Brain microvascular endothelial cell (primary cell): ENCODE measurements around the gene ABHD14A.

ENCODE experiments used
- DNase-seq: peaks from one replicate; pipeline ENCODE4 v3.0.0-alpha.2; 2020
- H3K27ac ChIP-seq: fragments of 250-450 bp; sonication (Bioruptor Pico); 2 replicates; pipeline ENCODE4 v1.5.1; 2020; ENCODE audit warnings: mild to moderate bottlenecking, moderate library complexity
- H3K27me3 ChIP-seq: fragments of 250-450 bp; sonication (Bioruptor Pico); replicated peaks from 2 replicates; pipeline ENCODE4 v1.5.1; 2020; ENCODE audit warnings: mild to moderate bottlenecking
- H3K36me3 ChIP-seq: fragments of 250-450 bp; sonication (Bioruptor Pico); replicated peaks from 2 replicates; pipeline ENCODE4 v1.5.1; 2020; ENCODE audit warnings: mild to moderate bottlenecking
- H3K4me3 ChIP-seq: 2 replicates; pipeline ENCODE4 v1.5.1; 2011; ENCODE audit warnings: low read depth, mild to moderate bottlenecking, control low read depth, low read length, moderate library complexity
- in situ Hi-C: cut with HindIII; loops from 2 replicates; pipeline ENCODE4 v1.10.0; 2017; ENCODE audit warnings: low sequenced_read_pairs, low pct_ligation_motif_present
- TF ChIP-seq, protein P1 (sequence below): IDR thresholded peaks from 2 replicates; pipeline ENCODE4 v1.5.1; 2011; ENCODE audit warnings: low read depth, mild to moderate bottlenecking, moderate library complexity, low read length, control low read depth, inconsistent platforms; ENCODE audit errors: missing control alignments

Gene ABHD14A

DNA sequence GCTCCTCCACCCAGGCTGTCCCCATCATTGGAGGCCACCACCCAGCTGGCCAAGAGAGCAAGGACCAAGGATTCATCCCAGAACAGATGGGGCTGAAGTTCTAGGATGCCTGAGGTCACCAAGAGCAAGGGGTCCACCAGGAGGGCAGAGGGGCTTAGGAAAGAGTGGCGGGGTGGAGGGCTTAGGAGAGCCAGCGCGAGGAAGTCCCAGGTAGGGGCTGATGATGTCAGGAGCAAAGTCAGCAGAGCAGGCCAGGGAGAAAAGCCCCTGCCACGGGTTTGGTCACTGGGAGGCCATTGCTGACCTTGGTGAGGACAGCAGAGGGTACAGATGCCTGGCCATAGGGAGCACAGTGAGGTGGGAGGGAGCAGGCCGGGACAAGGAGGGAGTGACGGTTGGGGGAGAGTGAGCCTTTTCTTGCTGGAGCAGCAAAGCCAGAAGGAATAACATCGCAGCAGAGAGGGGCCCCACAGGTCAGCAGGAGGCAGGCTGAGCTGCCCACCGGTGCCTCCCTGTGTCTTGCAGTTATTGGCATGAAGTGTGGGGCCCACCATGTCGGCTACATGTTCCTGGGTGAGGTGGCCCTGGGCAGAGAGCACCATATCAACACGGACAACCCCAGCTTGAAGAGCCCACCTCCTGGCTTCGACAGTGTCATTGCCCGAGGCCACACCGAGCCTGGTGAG lies 27.5 kb upstream of the ABHD14A start:
- no peak overlapping the region for H3K4me3 ChIP-seq
- DNase-seq = no peak
- no peaks in the 10 kb centered on the region for H3K27me3 ChIP-seq
- in situ Hi-C loops = no loop called here
- H3K27ac ChIP-seq = no peak overlapping the region
- no peaks in the 10 kb centered on the region for H3K36me3 ChIP-seq
- TF ChIP-seq, protein P1, sequence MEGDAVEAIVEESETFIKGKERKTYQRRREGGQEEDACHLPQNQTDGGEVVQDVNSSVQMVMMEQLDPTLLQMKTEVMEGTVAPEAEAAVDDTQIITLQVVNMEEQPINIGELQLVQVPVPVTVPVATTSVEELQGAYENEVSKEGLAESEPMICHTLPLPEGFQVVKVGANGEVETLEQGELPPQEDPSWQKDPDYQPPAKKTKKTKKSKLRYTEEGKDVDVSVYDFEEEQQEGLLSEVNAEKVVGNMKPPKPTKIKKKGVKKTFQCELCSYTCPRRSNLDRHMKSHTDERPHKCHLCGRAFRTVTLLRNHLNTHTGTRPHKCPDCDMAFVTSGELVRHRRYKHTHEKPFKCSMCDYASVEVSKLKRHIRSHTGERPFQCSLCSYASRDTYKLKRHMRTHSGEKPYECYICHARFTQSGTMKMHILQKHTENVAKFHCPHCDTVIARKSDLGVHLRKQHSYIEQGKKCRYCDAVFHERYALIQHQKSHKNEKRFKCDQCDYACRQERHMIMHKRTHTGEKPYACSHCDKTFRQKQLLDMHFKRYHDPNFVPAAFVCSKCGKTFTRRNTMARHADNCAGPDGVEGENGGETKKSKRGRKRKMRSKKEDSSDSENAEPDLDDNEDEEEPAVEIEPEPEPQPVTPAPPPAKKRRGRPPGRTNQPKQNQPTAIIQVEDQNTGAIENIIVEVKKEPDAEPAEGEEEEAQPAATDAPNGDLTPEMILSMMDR = no peak

DNA sequence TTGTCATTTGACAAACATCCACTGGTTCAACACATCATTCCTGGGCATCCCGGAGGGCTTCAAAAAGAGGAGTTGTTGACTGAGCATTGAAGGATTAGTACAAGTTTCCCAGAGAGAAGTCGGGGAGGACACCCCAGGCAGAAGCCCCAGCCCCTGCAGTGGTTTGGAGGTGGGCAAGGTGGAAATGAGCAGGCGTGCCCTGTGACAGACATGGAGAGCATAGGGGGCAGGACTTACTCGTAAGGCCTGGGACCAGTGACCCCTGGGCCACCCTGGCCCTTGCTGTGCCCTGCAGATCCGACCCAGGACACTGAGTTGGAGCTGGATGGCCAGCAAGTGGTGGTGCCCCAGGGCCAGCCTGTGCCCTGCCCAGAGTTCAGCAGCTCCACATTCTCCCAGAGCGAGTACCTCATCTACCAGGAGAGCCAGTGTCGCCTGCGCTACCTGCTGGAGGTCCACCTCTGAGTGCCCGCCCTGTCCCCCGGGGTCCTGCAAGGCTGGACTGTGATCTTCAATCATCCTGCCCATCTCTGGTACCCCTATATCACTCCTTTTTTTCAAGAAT lies 26.8 kb upstream of the ABHD14A start:
- H3K36me3 ChIP-seq = no peaks in the 10 kb centered on the region
- DNase-seq = no peak
- TF ChIP-seq, protein P1 = no peak
- no peak overlapping the region for H3K4me3 ChIP-seq
- in situ Hi-C loops = no loop called here
- no peaks in the 10 kb centered on the region for H3K27me3 ChIP-seq
- H3K27ac ChIP-seq = no peak overlapping the region

DNA sequence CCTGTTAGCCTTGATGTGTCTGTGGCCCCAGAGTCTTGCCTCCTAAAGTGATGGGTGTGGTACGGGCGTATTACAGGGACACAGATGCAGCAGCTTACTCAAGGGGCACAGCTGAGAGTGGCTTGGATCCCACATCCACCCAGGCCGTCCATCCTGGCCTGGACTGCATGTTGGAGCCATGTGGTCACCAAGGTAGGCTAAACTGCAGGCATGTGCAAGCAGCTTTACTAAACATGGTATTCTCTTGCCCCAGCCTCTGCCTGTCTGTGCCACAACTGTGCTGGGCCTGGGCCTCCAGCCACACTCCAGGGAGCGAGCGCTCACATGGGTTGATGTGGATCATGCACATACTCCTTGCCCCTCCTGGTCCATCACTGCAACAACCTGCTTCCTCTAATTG lies 25.7 kb upstream of the ABHD14A start:
- DNase-seq = no peak

DNA sequence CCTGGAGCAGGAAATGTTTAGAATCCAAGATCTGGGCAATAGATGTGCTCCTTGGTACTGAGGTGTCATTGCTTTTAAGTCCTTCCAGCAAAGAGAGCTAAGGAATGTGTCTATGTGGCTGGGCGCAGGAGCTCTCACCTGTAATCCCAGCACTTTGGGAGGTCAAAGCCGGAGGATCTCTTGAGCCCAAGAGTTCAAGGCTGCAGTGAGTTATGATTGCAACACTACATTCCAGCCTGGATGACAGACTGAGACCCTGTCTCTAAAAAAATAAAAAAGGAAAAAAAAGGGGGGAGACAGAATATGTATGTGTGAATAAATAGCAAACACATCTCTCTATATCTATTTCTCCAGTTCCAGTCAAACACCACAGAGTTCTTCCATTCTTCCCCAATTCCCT lies 24.0 kb upstream of the ABHD14A start:
- Histone ChIP-seq H3K36me3 (no peaks in the 10 kb centered on the region), H3K4me3 (no peak overlapping the region), H3K27me3 (no peaks in the 10 kb centered on the region), H3K27ac (no peak overlapping the region)
- DNase-seq = no peak
- in situ Hi-C loops = no loop called here
- TF ChIP-seq, protein P1 = no peak

More for the DNA sequence above, 25.7 kb upstream of the ABHD14A start:
- TF ChIP-seq, protein P1 = no peak
- Histone ChIP-seq H3K4me3 (no peak overlapping the region), H3K27ac (no peak overlapping the region), H3K27me3 (no peaks in the 10 kb centered on the region), H3K36me3 (no peaks in the 10 kb centered on the region)
- in situ Hi-C loops = no loop called here

DNA sequence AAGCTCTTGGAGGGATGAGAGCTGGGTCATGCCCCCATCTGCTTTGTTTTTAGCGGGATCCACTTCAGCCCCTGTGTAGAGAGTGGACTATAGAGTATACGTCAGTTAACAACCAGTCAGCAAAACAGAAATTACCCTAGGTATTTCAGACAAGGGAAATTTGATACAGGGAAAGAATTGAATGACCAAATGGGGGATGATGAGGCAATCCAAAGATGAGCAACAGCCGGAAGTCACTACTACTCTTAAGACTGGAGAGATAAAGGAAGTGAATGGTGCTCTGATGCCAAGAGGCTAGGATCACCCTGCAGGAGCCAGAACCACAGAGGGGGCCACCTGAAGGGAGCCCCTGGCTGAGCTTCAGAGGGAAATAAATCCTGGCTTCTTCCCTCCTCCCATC lies 21.4 kb upstream of the ABHD14A start:
- Histone ChIP-seq H3K4me3 (no peak overlapping the region), H3K27me3 (no peaks in the 10 kb centered on the region), H3K27ac (no peak overlapping the region), H3K36me3 (no peaks in the 10 kb centered on the region)
- in situ Hi-C loops = no loop called here
- peak; percentile 67 for DNase-seq
- TF ChIP-seq, protein P1 = no peak

DNA sequence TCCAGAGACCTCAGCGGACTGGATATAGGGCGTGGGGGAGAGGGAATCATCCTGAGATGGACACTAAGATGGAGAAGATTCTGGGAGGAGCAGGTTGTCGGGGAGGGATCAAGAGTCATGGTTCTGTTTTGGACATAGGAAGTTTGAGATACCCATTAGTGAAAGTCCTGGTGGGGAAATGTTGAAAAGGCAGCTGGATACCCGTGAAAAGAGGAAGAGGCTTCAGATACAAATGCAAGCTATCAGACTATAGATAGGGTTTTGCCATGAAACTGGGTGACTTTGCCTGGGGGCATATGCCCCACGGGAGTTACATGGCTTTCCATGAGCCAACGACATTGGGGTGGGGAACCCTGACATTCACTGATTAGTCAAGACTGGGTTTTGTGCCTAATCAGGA lies 20.8 kb upstream of the ABHD14A start:
- Histone ChIP-seq H3K27ac (no peak overlapping the region), H3K36me3 (no peaks in the 10 kb centered on the region), H3K4me3 (no peak overlapping the region), H3K27me3 (no peaks in the 10 kb centered on the region)
- in situ Hi-C loops = no loop called here
- TF ChIP-seq, protein P1 = no peak
- DNase-seq = no peak
